Endothelial cell of umbilical vein (primary cell): Measurements from ENCODE around the gene CR2. TPM values are rescaled to one million over a fixed set of nuclear protein-coding genes. Genes with fewer than 3 reads are reported as not detected.

Experiments used
- BruUV-seq: library from RNA; stranded (reverse); fragments of 400-500 nt; replicated peaks from 2 replicates; lab custom pipeline; 2021; lab: Mats Ljungman, UMichigan
- CTCF ChIA-PET: fragments of 300-600, 350-600 bp; sonication (Branson Sonifier 250); formaldehyde crosslinking; loops from one replicate; lab custom pipeline; 2021; ENCODE audit warnings: antibody characterized with exemption, inconsistent platforms; lab: Charles Lee
- POLR2A ChIA-PET: fragments of 300-600, 350-600 bp; sonication (Branson Sonifier 250); formaldehyde crosslinking; loops from one replicate; lab custom pipeline; 2021; ENCODE audit warnings: antibody characterized with exemption, inconsistent platforms; lab: Charles Lee
- DNase-seq: peaks from one replicate; pipeline ENCODE4 v3.0.0-alpha.2; 2011; ENCODE audit warnings: low read depth, low spot score
- FAIRE-seq: peaks from 2 replicates; lab custom pipeline; 2011; peaks lifted over from hg19 to GRCh38; lab: Jason Lieb, UNC
- H2AFZ ChIP-seq: 2 replicates; pipeline ENCODE4 v1.6.0; 2012; ENCODE audit warnings: low read depth, low read length, control low read depth, inconsistent platforms
- H3K27ac ChIP-seq: 2 replicates; pipeline ENCODE4 v1.5.1; 2011; ENCODE audit warnings: low read depth, mild to moderate bottlenecking, control low read depth, low read length, moderate library complexity; ENCODE audit not compliant: insufficient read depth
- H3K27me3 ChIP-seq, 2 experiments: 2 replicates each; pipeline versions ENCODE4 v1.6.0 to v1.6.1; 2011; ENCODE audit warnings: low read length in 2 of 2, mixed read lengths in 1 of 2; ENCODE audit not compliant: control insufficient read depth in 2 of 2, insufficient read depth in 2 of 2
- H3K36me3 ChIP-seq, 2 experiments: 2 replicates in 1 of 2; 3 replicates in 1 of 2; pipeline ENCODE4 v1.5.1; 2011; ENCODE audit warnings: low read length in 2 of 2, mild to moderate bottlenecking in 1 of 2, moderate library complexity in 1 of 2; ENCODE audit not compliant: control insufficient read depth in 2 of 2, insufficient read depth in 2 of 2; ENCODE audit errors: extremely low read depth in 1 of 2
- H3K4me1 ChIP-seq: 3 replicates; pipeline ENCODE4 v1.5.1; 2011; ENCODE audit warnings: mild to moderate bottlenecking, low read length; ENCODE audit not compliant: control insufficient read depth, insufficient read depth; ENCODE audit errors: extremely low read depth
- H3K4me2 ChIP-seq: 2 replicates; pipeline ENCODE4 v1.6.1; 2011; ENCODE audit warnings: low read length, control low read depth, mixed read lengths; ENCODE audit not compliant: insufficient read depth
- H3K4me3 ChIP-seq, 3 experiments: fragments of 200-600 bp in 1 of 3; sonication (generic), shearing (Covaris generic) in 1 of 3; replicated peaks in 1 of 3; 2 replicates each; pipeline ENCODE4 v1.5.1; 2011 to 2016; ENCODE audit warnings: control low read depth in 3 of 3, low read length in 3 of 3, mild to moderate bottlenecking in 2 of 3, inconsistent platforms in 1 of 3, low read depth in 1 of 3, moderate library complexity in 1 of 3; ENCODE audit not compliant: insufficient read depth in 1 of 3
- H3K79me2 ChIP-seq: 2 replicates; pipeline ENCODE4 v1.6.0; 2012; ENCODE audit warnings: low read length, inconsistent platforms; ENCODE audit not compliant: control insufficient read depth, insufficient read depth
- H3K9ac ChIP-seq: replicated peaks from 2 replicates; pipeline ENCODE3; 2011; ENCODE audit warnings: low read length, control low read depth; ENCODE audit not compliant: insufficient read depth; ENCODE audit errors: extremely low read depth
- H3K9me1 ChIP-seq: replicated peaks from 3 replicates; pipeline ENCODE4 v1.6.0; 2011; ENCODE audit warnings: mild to moderate bottlenecking, low read length; ENCODE audit not compliant: control insufficient read depth, insufficient read depth; ENCODE audit errors: extremely low read depth
- H3K9me3 ChIP-seq: replicated peaks from 2 replicates; pipeline ENCODE4 v1.5.1; 2012; ENCODE audit warnings: low read length, inconsistent platforms; ENCODE audit not compliant: control insufficient read depth, insufficient read depth
- H4K20me1 ChIP-seq: replicated peaks from 2 replicates; pipeline ENCODE3; 2011; ENCODE audit warnings: mild to moderate bottlenecking, low read length; ENCODE audit not compliant: control insufficient read depth, insufficient read depth; ENCODE audit errors: extremely low read depth
- EZH2 ChIP-seq: IDR thresholded peaks from 2 replicates; pipeline ENCODE4 v1.6.1; 2012; ENCODE audit warnings: borderline replicate concordance, low read depth, mild to moderate bottlenecking, moderate library complexity, low read length, inconsistent platforms; ENCODE audit not compliant: severe bottlenecking
- FOS ChIP-seq: IDR thresholded peaks from 2 replicates; pipeline ENCODE4 v1.6.1; 2011; ENCODE audit warnings: mild to moderate bottlenecking, low read length, moderate library complexity, borderline replicate concordance; ENCODE audit not compliant: insufficient read depth
- GATA2 ChIP-seq: IDR thresholded peaks from 2 replicates; pipeline ENCODE4 v1.7.0; 2011; ENCODE audit warnings: low read depth, mild to moderate bottlenecking, moderate library complexity, mixed read lengths, low read length; ENCODE audit not compliant: insufficient read length, insufficient read depth
- JUN ChIP-seq: IDR thresholded peaks from 2 replicates; pipeline ENCODE4 v1.6.1; 2011; ENCODE audit warnings: borderline replicate concordance, low read depth; ENCODE audit not compliant: insufficient read length, insufficient read depth
- MYC ChIP-seq: IDR thresholded peaks from one replicate; pipeline ENCODE4 v1.6.1; 2011; ENCODE audit warnings: mild to moderate bottlenecking, low read depth, low read length
- POLR2A ChIP-seq: IDR thresholded peaks from 2 replicates; pipeline ENCODE4 v1.6.1; 2012; ENCODE audit warnings: low read depth, mild to moderate bottlenecking, control low read depth, low read length
- POLR2AphosphoS5 ChIP-seq: IDR thresholded peaks from 2 replicates; pipeline ENCODE4 v1.6.1; 2012; ENCODE audit warnings: low read depth, mild to moderate bottlenecking, control low read depth, low read length, moderate library complexity; ENCODE audit not compliant: insufficient read depth
- dilution Hi-C: fragments of 300-500 bp; cut with MboI; formaldehyde crosslinking; loops from one replicate; pipeline ENCODE4 v1.15.0; 2019; ENCODE audit warnings: low sequenced_read_pairs; ENCODE audit not compliant: extremely low pct_ligation_motif_present
- intact Hi-C: fragments of 100-400 bp; cut with micrococcal nuclease; formaldehyde crosslinking; loops from one replicate; pipeline ENCODE4 v1.10.0; 2022
- polyA plus RNA-seq, 4 experiments: library from polyadenylated mRNA; depleted of rRNA in 3 of 4; stranded (reverse) in 3 of 4; unstranded in 1 of 4; fragments of >200 nt; gene quantifications; 2 replicates each; pipeline versions ENCODE4 v1.2.1 to v1.2.3, GENCODE V29; 2011 to 2012; ENCODE audit warnings: missing spikeins in 1 of 4
- total RNA-seq: library from RNA; stranded (reverse); gene quantifications from 2 replicates; pipeline ENCODE4 v1.2.3, GENCODE V29; 2021
- TF ChIP-seq, protein P1 (sequence below): IDR thresholded peaks from 2 replicates; pipeline ENCODE4 v1.6.1; 2011; ENCODE audit not compliant: insufficient read depth, insufficient read length
- TF ChIP-seq, protein P2 (sequence below), 2 donors: IDR thresholded peaks; 1 replicate in 1 of 2; 2 replicates in 1 of 2; pipeline ENCODE4 v1.5.1; 2011; ENCODE audit warnings: low read length in 2 of 2, mild to moderate bottlenecking in 2 of 2, moderate library complexity in 2 of 2, control low read depth in 1 of 2, inconsistent platforms in 1 of 2, low read depth in 1 of 2; ENCODE audit not compliant: insufficient read depth in 1 of 2; ENCODE audit errors: extremely low read depth in 1 of 2

Gene CR2
- total and polyA plus RNA-seq, 2 donors (not counting 3 experiments of a cell fraction or from before 2014, with no cell fraction given): not detected

DNA sequence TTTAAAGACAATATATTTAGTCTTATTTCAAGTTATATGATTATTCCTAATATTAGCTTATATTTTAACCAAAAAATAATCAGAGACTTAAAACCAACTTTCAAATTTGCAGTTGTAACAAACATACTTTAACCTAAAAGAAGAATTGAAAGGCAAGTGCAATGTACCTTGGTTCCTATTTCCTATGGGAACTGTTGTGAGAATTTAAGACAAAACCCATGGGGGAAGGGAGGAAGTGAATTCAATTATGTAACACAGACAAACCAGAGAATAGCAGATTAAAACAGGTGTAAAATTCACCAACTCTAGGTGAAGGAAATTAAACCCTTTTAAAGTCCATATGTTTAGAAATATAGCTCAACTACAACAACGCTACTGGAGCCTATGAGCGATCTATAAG is 22.6 kb upstream of the CR2 start:
- H3K9me3 ChIP-seq: no peaks in the 10 kb centered on the region
- POLR2A ChIA-PET: no interaction called here
- H3K9ac ChIP-seq: no peak overlapping the region
- no peaks in the 10 kb centered on the region for H3K9me1 ChIP-seq
- intact Hi-C loops (no loop called here), dilution Hi-C loops (no loop called here)
- no peak overlapping the region for H3K4me3 ChIP-seq
- no peaks in the 10 kb centered on the region for H3K4me1 ChIP-seq
- H3K79me2 ChIP-seq: no peaks in the 10 kb centered on the region
- no TSS peak for BruUV-seq
- no peak overlapping the region for H2AFZ ChIP-seq
- no peak overlapping the region for H3K27ac ChIP-seq
- no peak overlapping the region for H3K4me2 ChIP-seq
- no peaks in the 10 kb centered on the region for H4K20me1 ChIP-seq
- H3K27me3 ChIP-seq: peaks cover 0 to 7% of the 10 kb centered on the region in 2 experiments
- no peak for DNase-seq
- no peaks in the 10 kb centered on the region for H3K36me3 ChIP-seq
- TF ChIP-seq POLR2AphosphoS5 (no peak), POLR2A (no peak), JUN (no peak), EZH2 (no peak), MYC (no peak), FOS (no peak), GATA2 (no peak)
- TF ChIP-seq, protein P1, sequence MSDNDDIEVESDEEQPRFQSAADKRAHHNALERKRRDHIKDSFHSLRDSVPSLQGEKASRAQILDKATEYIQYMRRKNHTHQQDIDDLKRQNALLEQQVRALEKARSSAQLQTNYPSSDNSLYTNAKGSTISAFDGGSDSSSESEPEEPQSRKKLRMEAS: no peak
- TF ChIP-seq, protein P2, sequence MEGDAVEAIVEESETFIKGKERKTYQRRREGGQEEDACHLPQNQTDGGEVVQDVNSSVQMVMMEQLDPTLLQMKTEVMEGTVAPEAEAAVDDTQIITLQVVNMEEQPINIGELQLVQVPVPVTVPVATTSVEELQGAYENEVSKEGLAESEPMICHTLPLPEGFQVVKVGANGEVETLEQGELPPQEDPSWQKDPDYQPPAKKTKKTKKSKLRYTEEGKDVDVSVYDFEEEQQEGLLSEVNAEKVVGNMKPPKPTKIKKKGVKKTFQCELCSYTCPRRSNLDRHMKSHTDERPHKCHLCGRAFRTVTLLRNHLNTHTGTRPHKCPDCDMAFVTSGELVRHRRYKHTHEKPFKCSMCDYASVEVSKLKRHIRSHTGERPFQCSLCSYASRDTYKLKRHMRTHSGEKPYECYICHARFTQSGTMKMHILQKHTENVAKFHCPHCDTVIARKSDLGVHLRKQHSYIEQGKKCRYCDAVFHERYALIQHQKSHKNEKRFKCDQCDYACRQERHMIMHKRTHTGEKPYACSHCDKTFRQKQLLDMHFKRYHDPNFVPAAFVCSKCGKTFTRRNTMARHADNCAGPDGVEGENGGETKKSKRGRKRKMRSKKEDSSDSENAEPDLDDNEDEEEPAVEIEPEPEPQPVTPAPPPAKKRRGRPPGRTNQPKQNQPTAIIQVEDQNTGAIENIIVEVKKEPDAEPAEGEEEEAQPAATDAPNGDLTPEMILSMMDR (IDR thresholded peaks at IDR 0.05; ENCODE audit: extremely low read depth in 1 of 2, insufficient read depth in 1 of 2, low read depth in 1 of 2, low read length in 2 of 2): no peak
- CTCF ChIA-PET: interaction anchor here (0.9 kb wide), 1 partner anchor 18 kb away, joined by 3 read pairs; no protein-coding TSS in a partner anchor
- FAIRE-seq: no peak
